ENCODE results near the gene MCF2L2.

DNA sequence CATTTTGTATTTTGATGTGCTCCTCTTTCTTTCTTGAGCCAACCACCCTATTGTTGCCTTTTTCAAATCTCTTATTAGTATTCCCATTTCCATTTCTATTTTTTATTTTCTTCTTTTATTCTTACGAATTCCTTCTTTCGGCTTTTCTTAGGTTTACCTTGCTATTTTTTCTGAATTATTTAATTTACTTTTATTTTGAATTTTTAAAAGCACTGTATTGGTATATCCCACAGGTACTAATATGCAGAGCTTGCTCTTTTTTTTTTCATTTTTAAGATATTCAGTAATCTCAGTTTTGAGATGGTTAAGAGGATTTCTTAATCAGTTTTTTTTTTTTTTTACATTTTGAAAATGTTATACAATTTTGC, 18.4 kb upstream of the MCF2L2 start:
- TF ChIP-seq, protein P1, sequence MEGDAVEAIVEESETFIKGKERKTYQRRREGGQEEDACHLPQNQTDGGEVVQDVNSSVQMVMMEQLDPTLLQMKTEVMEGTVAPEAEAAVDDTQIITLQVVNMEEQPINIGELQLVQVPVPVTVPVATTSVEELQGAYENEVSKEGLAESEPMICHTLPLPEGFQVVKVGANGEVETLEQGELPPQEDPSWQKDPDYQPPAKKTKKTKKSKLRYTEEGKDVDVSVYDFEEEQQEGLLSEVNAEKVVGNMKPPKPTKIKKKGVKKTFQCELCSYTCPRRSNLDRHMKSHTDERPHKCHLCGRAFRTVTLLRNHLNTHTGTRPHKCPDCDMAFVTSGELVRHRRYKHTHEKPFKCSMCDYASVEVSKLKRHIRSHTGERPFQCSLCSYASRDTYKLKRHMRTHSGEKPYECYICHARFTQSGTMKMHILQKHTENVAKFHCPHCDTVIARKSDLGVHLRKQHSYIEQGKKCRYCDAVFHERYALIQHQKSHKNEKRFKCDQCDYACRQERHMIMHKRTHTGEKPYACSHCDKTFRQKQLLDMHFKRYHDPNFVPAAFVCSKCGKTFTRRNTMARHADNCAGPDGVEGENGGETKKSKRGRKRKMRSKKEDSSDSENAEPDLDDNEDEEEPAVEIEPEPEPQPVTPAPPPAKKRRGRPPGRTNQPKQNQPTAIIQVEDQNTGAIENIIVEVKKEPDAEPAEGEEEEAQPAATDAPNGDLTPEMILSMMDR (IDR thresholded peaks at IDR 0.05) = no peak
- no peak for TF ChIP-seq POLR2A (IDR thresholded peaks at IDR 0.05)

All from thyroid gland (tissue), 4 donors.